Stimulated activated CD8-positive, alpha-beta memory T cell treated with anti-CD3 and anti-CD28 coated beads, Interleukin-12 subunit alpha, Interleukin-12 subunit beta, amount 100 ng/mL, for 24 hours (primary cell): Measurements from ENCODE around the gene CDK8.
"Not testable (repeated sequence)": the region's sequence is repeated elsewhere in the genome, so short reads cannot be mapped to it uniquely, and the experiment has no call there.

Experiments
- DNase-seq: peaks from one replicate; pipeline ENCODE4 v3.0.0-alpha.2; 2020; ENCODE audit errors: extremely low read depth

The CDK8 gene

DNA sequence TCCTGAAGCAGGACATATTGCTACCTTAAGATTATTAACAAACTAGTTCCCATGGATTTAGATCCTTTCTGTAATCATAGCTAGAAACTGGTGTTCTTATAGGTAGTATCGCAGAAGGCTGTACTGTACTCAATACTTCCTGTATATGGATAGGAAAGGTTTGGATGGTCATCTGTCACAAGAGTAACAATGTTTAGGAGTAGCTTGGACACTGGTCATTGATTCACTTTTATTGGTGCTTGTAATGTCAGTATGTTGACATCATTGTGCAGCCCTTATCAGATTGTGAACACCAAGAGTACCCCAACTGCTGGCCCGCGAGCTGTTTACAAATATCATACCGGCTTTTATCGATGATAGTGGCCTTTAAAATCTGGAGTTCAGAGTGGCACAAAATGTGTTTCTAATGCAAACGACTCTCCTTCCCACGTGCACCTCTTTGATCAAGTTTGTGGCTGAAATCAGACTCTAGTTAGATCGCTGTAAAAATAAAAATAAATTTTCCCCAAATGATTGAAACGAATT lies 605 bp upstream of the CDK8 start:
- DNase-seq = no peak

DNA sequence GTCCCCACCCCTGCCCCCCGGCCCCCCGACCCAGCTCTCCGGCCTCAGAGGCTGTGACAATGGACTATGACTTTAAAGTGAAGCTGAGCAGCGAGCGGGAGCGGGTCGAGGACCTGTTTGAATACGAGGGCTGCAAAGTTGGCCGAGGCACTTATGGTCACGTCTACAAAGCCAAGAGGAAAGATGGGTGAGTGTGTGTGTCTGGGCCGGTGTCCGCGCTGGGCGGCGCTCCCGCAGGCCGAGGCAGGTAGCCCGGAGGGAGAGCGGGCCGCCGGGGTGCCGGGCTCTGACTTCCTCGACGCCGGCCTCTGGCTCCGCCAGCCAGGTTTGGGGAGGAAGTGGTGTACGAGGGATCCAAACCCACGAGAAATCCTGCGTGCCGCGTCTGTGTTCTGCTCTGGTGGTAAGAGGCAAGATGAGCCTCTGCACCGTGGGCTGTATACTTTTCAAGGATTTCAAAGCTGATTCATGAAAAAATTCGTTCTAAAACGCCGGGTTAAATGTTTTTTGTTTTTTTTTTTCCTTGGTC lies 718 bp downstream of the CDK8 start:
- DNase-seq = peak; percentile 8

DNA sequence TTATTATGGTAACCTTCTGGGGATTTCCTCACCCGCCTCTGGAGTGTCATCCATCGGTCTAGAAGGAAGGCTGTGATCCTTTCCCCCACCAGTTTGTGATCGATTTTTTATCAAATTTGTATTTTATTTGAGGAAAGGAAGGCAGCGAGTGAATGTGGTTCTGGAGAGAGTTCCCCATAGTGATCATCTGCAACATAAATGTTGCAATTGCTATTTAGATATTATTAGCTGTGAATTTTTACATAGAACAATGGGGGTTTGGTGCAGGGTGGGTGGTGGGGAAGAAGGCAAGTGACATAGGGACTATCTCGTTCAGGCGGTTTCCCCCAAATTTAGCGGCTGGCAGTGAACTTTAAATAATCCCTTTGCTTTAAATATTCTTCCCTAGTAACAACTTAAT lies 1.2 kb downstream of the CDK8 start:
- no peak for DNase-seq

DNA sequence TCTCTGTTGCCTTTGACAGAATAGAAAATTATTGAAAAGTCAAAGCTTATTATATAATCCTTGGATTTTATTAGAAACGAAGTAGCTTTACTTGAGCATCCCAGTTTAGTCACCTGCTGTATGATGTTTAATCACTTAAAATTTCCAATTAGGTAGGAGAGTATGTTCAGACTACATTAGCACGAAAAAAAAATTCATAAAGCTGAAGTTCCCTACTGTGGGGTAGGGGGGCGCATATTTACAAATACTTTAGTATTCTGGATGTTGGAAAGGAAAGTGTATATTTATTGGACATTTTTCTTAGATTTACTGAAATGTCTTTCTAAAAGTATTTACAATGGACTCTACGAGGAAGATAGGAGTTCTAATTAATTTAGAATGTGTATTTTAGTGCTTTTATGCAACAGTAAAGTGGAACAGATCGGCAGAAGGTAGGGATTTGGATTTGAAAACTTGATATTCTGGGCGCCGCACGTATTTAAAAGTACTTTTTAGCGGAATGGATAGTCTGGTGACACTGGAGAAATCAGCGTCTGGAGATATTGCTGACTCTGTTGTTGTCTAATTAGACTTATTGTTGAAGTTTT lies 1.9 kb downstream of the CDK8 start:
- DNase-seq = no peak

DNA sequence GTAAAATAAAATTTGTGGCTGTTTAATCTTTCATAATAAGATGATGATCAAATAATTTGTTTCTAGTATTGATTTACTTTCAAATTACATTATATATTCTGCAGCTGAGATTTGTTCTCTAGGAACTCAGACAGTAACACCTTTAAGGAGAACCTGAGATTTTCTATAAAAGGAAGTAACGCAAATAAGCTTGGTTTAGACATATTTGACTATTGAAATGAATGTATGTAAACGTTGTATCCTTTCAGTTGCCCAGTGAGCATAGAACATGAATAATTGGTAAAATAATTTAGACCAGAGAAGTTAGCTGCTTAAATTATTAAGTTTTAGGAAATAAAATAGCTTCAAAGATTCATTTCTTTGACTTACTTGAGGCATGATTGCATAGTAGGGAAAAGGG lies 3.1 kb downstream of the CDK8 start:
- no peak for DNase-seq

DNA sequence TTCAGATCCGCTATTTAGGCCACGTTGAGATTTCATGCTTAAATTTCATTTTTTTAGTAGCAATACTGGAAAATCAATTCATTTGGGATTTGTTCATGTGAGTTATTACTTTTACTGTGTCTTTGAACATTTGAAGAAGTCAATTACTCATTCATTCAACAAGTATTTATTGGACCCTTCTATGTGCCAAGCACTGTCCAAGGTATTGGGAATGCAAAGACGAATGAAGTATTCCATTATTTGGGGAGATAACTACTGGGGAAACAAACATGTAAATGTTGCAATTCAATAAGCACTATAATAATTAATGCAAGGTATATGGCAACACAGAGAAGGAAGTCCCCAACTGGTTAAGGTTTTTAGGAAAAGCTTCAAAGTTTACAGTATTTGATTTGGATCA lies 5.7 kb downstream of the CDK8 start:
- DNase-seq = no peak

DNA sequence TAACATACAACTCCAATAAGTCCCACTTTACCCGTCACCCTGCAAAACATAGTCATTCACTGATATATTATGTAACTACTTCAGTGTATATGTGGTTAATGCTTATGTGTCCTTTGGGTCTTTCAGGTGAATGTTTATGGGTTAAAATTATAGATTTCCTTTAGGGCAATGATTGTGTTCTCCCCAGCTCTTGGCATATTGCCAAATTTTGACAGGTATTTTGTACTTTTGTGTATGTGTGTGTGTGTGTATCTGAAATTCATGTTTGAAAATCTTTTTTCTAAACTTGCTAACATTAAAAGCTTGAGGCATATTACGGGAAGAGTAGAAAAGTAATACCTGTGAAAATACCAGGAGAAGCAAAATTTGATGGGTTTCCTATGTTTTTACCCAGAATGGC lies 8.2 kb downstream of the CDK8 start:
- DNase-seq = no peak

DNA sequence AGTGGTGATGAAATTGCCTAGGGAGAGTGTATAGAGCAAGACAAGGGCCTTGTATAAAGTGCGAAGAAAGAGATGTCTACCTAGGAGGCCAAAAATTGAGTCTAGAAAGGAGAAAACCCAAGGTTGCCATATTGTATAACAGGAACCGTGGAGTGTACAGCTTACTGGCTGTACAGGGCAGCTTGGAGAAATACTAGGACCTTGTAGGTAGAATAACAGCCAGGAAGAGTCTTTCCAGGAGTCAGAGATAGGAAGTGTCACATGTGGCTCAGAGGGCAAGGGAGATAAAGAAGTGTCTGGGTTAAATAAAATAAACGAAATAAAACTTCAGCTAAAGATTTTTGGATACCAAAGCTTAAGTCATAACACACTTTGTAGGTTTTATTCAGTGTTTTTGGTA lies 12.4 kb downstream of the CDK8 start:
- DNase-seq = no peak

DNA sequence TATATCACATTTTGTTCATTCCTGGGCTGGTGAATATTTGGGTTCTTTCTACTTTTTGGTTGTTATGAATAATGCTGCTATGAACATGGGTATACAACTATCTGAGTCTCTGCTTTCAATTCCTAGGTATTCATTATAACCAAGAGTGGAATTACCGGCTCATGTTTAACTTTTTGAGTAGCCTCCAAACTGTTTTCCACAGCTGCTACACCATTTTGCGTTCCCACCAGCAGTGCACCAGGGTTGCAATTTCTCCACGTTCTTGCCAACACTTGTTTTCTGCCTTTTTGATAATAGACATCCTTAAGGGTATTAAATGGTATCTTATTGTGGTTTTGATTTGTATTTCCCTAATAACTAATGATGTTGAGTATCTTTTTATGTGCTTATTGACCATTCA lies 16.8 kb downstream of the CDK8 start:
- DNase-seq = no peak

DNA sequence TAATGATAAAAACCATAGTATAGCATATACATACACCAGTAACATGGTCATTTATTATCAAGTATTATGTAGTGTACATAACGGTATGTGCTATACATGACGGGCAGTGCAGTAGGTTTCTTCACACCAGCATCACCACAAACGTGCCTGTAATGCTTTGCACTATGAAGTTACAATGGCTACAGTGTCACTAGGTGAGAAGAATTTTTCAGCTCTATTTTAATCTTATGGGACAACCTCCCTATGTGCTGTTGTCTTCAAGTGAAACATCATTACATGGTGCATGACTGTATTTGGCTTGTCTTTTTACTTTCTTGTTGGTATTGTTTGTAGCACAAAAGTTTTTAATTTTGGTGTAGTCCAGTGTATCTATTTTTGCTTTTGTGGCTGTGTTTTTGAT lies 18.7 kb downstream of the CDK8 start:
- DNase-seq = no peak

DNA sequence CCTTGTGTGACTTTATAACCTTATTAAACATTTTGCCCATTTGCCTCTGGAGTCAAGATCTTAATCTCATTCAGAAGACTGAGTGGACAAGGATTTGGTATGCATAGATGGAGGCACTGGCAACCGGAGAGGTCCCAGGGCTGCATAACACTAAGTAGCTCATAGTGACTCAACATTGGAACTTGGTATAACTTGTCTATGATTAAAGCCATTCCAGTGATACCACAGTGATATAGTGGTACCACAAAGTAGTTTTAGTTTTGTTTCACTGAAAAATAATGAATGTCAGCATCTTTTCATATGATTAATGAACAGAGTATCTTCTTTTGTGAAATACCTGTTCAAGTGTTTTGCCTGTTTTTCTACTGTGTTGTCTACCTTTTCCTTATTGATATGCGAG lies 26.4 kb downstream of the CDK8 start:
- DNase-seq = no peak

DNA sequence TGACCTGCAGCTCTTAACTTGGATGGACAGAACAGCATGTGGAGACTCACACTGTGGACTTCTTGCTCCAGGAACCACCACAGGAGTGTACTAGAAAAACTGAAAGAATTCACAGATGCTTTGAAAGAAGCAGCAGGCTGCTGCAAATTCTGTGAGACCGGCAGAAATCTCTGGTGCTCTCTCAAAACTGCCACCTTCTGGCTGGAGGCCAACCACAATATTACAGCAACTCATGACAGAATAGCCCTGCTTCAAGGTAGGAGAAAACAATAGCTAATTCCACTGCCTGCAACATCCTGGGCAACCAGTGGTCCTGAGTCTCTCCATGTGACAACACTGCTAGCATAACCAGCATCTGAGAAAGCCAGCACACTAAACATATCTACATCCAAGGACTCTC lies 26.9 kb downstream of the CDK8 start:
- no peak for DNase-seq

DNA sequence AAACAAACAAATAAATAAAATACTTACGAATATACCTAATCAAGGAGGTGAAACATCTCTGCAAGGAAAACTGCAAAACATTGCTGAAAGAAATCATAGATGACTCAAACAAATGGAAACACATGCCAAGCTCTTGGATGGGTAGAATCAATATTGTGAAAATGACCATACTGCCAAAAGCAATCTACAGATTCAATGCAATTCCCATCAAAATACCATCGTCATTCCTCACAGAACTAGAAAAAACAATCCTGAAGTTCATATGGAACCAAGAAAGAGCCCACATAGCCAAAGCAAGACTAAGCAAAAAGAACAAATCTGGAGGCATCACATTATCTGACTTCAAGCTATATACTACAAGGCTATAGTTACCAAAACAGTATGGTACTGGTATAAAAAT lies 32.0 kb downstream of the CDK8 start:
- not testable (repeated sequence) for DNase-seq

DNA sequence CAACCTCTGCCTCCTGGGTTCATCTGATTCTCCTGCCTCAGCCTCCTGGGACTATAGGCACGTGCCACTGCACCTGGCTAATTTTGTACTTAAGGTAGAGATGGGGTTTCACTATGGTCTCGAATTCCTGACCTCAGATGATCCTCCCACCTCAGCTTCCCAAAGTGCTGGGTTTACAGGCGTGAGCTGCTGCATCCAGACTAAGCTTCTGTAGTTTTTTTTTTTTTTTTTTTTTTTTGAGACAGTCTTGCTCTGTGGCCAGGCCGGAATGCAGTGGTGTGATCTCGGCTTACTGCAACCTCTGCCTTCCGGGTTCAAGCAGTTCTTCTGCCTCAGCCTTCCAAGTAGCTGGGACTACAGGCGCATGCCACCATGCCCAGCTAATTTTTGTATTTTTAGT lies 34.9 kb downstream of the CDK8 start:
- DNase-seq = not testable (repeated sequence)

DNA sequence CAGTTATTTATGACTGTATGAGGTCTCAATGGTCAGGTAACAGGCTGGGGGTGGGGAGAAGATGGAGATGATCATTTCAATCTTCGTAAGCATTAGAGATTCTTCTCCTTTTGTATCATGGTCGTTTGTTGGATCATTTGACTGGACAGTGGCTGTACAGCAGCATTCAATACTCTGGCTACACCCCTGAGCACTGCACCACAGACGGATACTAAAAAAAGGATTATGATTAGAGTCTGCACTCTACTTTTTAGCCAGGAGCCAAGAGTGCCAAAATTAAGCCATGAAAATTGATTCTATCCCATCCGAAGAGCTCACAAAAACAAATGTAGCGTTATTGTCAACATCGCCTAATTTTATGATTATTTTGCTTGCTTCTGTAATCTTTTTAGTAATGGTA lies 41.9 kb downstream of the CDK8 start:
- DNase-seq = no peak

DNA sequence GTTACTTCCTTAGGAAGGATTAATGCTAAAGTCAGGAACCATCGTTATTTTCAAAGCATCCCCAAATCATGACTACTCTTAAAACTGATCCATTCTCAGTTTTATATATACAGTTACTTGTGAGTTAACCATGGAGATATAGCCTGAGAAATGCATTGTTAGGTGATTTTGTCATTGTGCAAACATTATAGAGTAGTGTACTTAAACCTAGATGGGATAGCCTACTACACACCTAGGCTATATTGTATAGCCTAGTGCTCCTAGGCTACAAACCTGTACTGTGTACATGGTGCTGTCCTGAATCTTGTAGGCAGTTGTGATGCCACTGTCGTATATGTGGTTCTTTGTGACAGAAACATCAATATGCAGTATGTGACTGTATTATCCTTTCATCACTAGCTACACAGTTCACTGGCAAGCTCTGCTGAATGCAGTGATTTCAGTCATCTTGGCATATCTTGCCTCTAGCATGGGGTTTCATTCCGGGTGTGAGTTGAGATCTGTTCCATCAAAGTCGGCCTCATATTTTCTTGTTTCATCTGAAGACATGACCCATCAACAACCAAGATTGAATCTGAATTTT lies 45.3 kb downstream of the CDK8 start:
- DNase-seq = no peak

DNA sequence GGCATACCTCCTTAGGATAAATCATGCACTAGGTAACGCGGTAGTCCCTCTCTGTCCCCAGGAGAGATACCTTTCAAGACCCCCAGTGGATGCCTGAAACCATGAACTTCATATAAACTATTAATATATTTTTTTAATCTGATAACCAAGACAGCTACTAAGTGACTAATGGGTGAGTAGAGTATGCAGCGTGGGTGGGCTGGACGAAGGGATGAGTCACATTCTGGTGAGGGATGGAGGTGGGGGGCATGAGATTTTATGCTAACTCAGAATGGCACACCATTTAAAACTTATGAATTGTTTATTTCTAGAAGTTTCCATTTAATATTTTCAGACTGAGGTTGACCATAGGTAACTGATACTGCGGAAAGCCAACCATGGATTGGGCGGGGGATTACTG lies 46.2 kb downstream of the CDK8 start:
- DNase-seq = no peak

DNA sequence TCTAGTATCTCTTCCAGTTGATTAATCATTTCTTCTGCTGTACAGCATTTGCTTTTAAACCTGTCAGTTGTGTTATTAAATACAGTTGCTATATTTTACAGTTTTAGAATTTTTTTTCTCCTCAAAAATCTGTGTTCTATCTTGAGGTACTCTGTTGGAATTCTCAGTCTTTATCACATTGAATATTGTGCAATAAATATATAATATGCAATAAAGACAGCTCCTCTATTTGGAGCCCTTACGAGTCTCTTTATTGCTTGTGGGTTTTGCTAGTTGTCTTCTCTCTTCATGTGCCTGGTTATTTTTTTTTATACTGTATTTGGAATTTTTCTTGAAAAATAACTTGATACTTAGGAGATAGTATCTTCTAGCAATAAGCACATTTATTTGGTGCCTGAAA lies 51.7 kb downstream of the CDK8 start:
- DNase-seq = no peak

DNA sequence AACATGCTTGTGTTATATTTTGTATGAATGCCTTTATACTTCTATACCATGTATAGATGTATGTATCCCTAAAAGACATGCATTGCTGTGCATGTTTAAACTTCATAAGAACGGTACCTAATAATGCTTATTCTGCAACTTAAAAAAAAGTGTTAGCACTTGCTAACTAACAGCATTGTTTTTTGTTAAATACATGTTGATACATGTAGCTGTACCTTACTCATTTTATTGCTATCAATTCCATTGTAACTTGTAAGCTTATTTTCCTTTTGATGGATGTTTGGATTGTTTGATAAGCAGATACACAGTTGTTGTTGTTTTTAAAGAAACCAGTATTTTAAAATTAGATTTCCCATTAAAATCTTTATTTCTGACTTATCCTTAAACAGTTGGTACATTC lies 53.8 kb downstream of the CDK8 start:
- DNase-seq = no peak

DNA sequence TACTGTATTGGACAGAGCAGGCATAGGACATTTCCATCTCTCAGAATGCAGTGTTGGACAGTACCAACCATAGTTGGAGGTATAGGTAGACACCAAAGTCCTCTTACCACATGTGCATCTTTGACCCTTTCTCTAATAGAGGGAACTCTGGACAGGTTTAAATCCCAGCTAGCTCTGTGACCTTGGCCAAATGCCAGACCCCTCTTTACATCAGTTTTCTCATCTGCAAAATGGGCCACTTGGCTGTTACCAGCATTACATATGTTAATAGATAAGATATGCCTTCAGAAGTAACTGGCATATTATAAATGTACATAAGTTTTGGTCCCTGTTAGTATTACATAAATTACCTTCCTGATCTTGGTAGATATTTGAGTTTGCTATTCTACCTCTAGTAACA lies 54.3 kb downstream of the CDK8 start:
- no peak for DNase-seq

DNA sequence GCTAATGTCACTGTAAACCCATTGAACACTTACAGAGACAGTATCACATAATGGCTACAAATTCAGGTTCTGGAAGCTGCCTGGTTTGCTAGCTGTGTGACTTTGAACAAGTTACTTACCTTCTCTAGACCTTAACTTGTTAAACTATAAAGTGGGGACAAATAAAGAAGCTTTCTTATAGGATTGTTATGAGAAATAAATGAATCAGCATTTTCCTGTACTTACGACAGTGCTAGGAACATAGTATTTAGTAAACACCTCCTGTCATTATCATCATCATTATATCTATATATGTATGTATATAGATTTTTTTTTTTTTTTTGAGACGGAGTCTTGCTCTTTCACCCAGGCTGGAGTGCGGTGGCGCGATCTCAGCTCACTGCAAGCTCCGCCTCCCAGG lies 54.9 kb downstream of the CDK8 start:
- no peak for DNase-seq

DNA sequence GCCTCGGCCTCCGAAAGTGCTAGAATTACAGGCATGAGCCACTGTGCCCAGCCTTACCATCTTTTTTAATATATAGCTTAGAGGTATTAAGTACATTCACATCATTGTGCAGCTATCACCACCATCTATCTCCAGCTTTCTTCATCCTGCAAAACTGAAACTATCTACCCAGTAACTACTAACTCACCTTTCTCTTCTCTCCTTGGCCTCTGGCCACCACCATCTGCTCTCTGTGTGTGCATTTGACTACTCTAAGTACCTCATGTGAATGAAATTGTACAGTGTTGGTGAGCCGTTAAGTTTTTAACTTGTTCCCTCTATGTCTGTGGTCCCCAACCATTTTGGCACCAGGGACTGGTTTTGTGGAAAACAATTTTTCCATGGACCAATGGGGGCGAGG lies 56.1 kb downstream of the CDK8 start:
- no peak for DNase-seq

DNA sequence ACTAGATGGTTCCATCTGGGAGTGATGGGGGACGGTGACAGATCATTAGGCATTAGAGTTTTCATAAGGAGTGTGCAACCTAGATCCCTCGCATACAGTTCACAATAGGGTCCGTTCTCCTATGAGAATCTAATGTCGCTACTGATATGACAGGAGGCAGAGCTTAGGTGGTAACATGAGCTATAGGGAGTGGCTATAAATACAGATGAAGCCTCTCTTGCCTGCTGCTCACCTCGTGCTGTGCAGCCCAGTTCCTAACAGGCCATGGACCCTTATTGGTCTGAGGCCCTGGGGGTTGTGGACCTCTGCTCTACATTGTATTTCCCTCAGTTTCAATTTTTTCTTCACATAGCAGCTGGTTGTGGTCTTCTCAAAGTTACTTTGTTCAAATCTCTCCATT lies 56.5 kb downstream of the CDK8 start:
- DNase-seq = no peak

DNA sequence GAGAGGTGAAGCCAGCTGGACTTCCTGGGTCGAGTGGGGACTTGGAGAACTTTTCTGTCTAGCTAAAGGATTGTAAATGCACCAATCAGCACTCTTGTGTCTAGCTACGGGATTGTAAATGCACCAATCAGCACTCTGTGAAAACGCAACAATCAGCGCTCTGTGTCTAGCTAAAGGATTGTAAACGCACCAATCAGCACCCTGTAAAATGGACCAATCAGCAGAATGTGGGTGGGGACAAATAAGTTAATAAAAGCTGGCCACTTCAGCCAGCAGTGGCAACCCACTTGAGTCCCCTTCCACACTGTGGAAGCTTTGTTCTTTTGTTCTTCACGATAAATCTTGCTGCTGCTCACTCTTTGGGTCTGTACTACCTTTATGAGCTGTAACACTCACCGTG lies 58.1 kb downstream of the CDK8 start:
- not testable (repeated sequence) for DNase-seq
